ENCODE results near the gene ANKRD18A. TPM values are rescaled to one million over a fixed set of nuclear protein-coding genes. Genes with fewer than 3 reads are reported as not detected.
A peak's percentile ranks its signal among the peaks of the same experiment; 100 is the strongest.
"Not testable (repeated sequence)": the region's sequence is repeated elsewhere in the genome, so short reads cannot be mapped to it uniquely, and the experiment has no call there.

The ANKRD18A gene
- total and polyA plus RNA-seq, 9 of the 15 experiments (the other 6 are each of a cell fraction or from before 2014, with no cell fraction given), result 1.9 TPM; not detected in 8

- H3K9me1 ChIP-seq (ENCODE audit: control insufficient read depth, insufficient read depth, low read length); H3K27me3 ChIP-seq (ENCODE audit: control insufficient read depth in 2 of 2, insufficient read depth in 2 of 2, low read length in 2 of 2); H3K4me1 ChIP-seq (replicated peaks in 1 of 2; ENCODE audit: control insufficient read depth in 2 of 2, insufficient read depth in 2 of 2, low read length in 2 of 2); in situ Hi-C loops (cut with MboI); H3K27ac ChIP-seq (ENCODE audit: extremely low read depth, low read depth, low read length); ATAC-seq; H3K4me2 ChIP-seq (ENCODE audit: insufficient read depth, low read length); H2AFZ ChIP-seq (ENCODE audit: low read depth, low read length); intact Hi-C loops (cut with micrococcal nuclease); H3K4me3 ChIP-seq; POLR2A ChIA-PET; BruUV-seq (replicated peaks); H3K79me2 ChIP-seq (ENCODE audit: control insufficient read depth, insufficient read depth, low read length); FAIRE-seq; H3K9ac ChIP-seq (ENCODE audit: insufficient read depth in 1 of 2, low read depth in 2 of 2, low read length in 2 of 2); H3K9me3 ChIP-seq (replicated peaks; ENCODE audit: control insufficient read depth, insufficient read depth, low read depth, low read length); H3K36me3 ChIP-seq (ENCODE audit: control insufficient read depth, insufficient read depth, low read length); H4K20me1 ChIP-seq (replicated peaks; ENCODE audit: control insufficient read depth, insufficient read depth, low read length); CTCF ChIA-PET (ENCODE audit: low intra/inter-chr PET ratio); DNase-seq (ENCODE audit: extremely low read depth in 1 of 4, low spot score in 3 of 4): not testable (repeated sequence)
- 0% methylated on average over 4 of the region's 4 CpGs for WGBS (ENCODE audit: insufficient coverage, low coverage, missing lambda C conversion rate)
Measured at GRCh38 chr9:38553019-38553418, 67.4 kb downstream of the ANKRD18A start.

DNA sequence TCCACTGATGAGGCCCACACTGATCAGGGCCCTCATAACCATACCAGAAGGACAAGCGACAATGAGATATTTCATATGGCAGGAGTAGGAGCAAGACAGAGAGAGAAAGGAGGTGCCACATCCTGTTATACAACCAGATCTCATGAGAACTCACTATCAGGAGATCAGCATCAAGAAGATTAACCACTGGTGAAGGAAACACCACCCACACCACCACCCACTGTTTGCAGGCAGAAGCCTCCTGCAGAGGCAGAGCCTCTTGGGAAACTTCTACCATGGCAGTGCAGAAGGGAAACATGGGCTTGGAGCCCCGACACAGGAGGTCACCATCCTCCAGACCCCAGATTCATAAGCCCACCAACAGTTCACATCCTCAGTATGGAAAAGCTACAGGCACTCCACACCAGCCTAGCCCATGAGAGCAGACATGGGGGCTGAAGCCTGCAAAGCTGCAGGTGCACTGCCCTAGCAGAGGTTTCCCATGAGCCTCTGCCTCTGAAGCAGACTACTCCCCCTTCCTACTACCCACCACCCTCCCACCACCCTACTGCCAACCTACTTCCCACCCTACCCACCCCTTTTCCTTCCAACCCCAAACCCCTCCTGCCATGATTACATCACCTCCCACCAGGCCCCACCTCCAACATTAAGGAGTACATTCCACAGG, 73.8 kb downstream of the ANKRD18A start:
- H3K27me3 ChIP-seq (ENCODE audit: control insufficient read depth in 2 of 2, insufficient read depth in 2 of 2, low read length in 2 of 2); intact Hi-C loops (cut with micrococcal nuclease); H3K9me1 ChIP-seq (ENCODE audit: control insufficient read depth, insufficient read depth, low read length); H3K4me1 ChIP-seq (replicated peaks in 1 of 2; ENCODE audit: control insufficient read depth in 2 of 2, insufficient read depth in 2 of 2, low read length in 2 of 2); H2AFZ ChIP-seq (ENCODE audit: low read depth, low read length); H3K27ac ChIP-seq (ENCODE audit: extremely low read depth, low read depth, low read length); POLR2A ChIA-PET; H4K20me1 ChIP-seq (replicated peaks; ENCODE audit: control insufficient read depth, insufficient read depth, low read length); FAIRE-seq; DNase-seq (ENCODE audit: extremely low read depth in 1 of 4, low spot score in 3 of 4); ATAC-seq; H3K9me3 ChIP-seq (replicated peaks; ENCODE audit: control insufficient read depth, insufficient read depth, low read depth, low read length); in situ Hi-C loops (cut with MboI); H3K36me3 ChIP-seq (ENCODE audit: control insufficient read depth, insufficient read depth, low read length); H3K4me2 ChIP-seq (ENCODE audit: insufficient read depth, low read length); H3K9ac ChIP-seq (ENCODE audit: insufficient read depth in 1 of 2, low read depth in 2 of 2, low read length in 2 of 2); BruUV-seq (replicated peaks); H3K4me3 ChIP-seq; CTCF ChIA-PET (ENCODE audit: low intra/inter-chr PET ratio); H3K79me2 ChIP-seq (ENCODE audit: control insufficient read depth, insufficient read depth, low read length): not testable (repeated sequence)
- 0% methylated on average over 1 of the region's 2 CpGs for WGBS (ENCODE audit: insufficient coverage, low coverage, missing lambda C conversion rate)

DNA sequence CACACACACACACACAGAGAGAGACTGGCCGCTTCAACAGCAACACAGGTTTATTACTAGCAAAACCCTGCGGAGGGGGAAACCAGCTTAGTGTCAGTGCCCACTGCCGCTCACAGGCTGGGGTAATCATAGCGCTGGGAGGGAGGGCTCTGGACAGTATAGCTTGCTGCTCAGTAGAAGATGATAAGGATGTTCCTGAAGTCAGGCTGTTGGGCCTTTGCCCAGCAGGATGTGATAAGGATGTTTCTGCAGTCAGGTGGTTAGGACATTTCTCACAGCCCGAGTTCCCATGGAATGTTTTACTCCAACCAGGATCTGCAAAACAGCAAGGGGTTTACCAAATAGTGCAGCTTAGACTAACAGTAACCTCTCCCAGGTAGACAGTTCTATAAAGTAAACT, 79.9 kb downstream of the ANKRD18A start:
- H3K79me2 ChIP-seq (ENCODE audit: control insufficient read depth, insufficient read depth, low read length); H3K27me3 ChIP-seq (ENCODE audit: control insufficient read depth in 2 of 2, insufficient read depth in 2 of 2, low read length in 2 of 2); H3K4me2 ChIP-seq (ENCODE audit: insufficient read depth, low read length); BruUV-seq (replicated peaks); H2AFZ ChIP-seq (ENCODE audit: low read depth, low read length); CTCF ChIA-PET (ENCODE audit: low intra/inter-chr PET ratio); H3K9ac ChIP-seq (ENCODE audit: insufficient read depth in 1 of 2, low read depth in 2 of 2, low read length in 2 of 2); H3K9me1 ChIP-seq (ENCODE audit: control insufficient read depth, insufficient read depth, low read length); POLR2A ChIA-PET; H3K4me1 ChIP-seq (replicated peaks in 1 of 2; ENCODE audit: control insufficient read depth in 2 of 2, insufficient read depth in 2 of 2, low read length in 2 of 2); in situ Hi-C loops (cut with MboI); ATAC-seq; H3K36me3 ChIP-seq (ENCODE audit: control insufficient read depth, insufficient read depth, low read length); FAIRE-seq; H4K20me1 ChIP-seq (replicated peaks; ENCODE audit: control insufficient read depth, insufficient read depth, low read length); H3K9me3 ChIP-seq (replicated peaks; ENCODE audit: control insufficient read depth, insufficient read depth, low read depth, low read length); intact Hi-C loops (cut with micrococcal nuclease); H3K4me3 ChIP-seq; H3K27ac ChIP-seq (ENCODE audit: extremely low read depth, low read depth, low read length): not testable (repeated sequence)
- 2% methylated on average over 5 of the region's 5 CpGs for WGBS (ENCODE audit: insufficient coverage, low coverage, missing lambda C conversion rate)
- peak in 1 of 4 experiments; percentile 16 for DNase-seq (ENCODE audit: extremely low read depth in 1 of 4, low spot score in 3 of 4)

All from K562 (cell line).